ENCODE data around the gene APOH.

GRCh38 chr17:66172691-66173223 lies 56.5 kb downstream of the APOH start:
- no peak for TF ChIP-seq JUND (CRISPR knock-in tag; IDR thresholded peaks at IDR 0.05)
- TF ChIP-seq CTCF (CRISPR knock-in tag; IDR thresholded peaks at IDR 0.05): no peak
- no peak for TF ChIP-seq POLR2AphosphoS5 (IDR thresholded peaks at IDR 0.05; ENCODE audit: low read depth, low read length)
- no peak for TF ChIP-seq ADNP (CRISPR knock-in tag; IDR thresholded peaks at IDR 0.05)
- TF ChIP-seq SMAD9 (CRISPR knock-in tag; IDR thresholded peaks at IDR 0.05): no peak
- no peak for TF ChIP-seq EZH2 (conservative IDR thresholded peaks at IDR 0.05; ENCODE audit: low read depth, low read length)
- no peak for TF ChIP-seq CREBL2 (CRISPR knock-in tag; IDR thresholded peaks at IDR 0.05; ENCODE audit: borderline replicate concordance)
- TF ChIP-seq ZNF501 (CRISPR knock-in tag; IDR thresholded peaks at IDR 0.05): no peak

Measured in HepG2 (cell line).